ENCODE measurements around the gene IDH3G. TPM values are rescaled to one million over a fixed set of nuclear protein-coding genes. Genes with fewer than 3 reads are reported as not detected.

IDH3G gene
- polyA plus RNA-seq, 1 donor (not counting 4 experiments of a cell fraction or from before 2014, with no cell fraction given): 44.7 TPM

DNA sequence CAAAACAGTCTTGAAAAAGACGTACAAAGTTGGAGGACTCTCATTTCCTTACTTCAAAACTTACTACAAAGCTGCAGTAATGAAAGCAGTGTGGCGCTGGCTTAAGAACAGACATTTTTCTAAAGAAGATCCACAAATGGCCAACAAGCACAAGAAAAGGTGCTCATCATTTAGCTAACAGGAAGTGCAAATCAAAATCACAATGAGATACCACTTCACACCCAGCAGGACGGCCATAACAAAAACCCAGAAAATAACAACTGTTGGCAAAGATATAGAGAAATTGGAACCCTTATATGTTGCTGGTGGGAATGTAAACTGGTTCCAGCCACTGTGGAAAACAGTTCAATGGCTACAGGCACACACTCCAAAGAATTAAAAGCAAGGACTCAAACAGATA is 32.8 kb upstream of the IDH3G start:
- Histone ChIP-seq H3K79me2 (ENCODE audit: control insufficient read depth, insufficient read depth, low read length) (no peaks in the 10 kb centered on the region), H4K20me1 (ENCODE audit: control insufficient read depth, extremely low read depth, insufficient read depth, low read length) (no peaks in the 10 kb centered on the region), H3K9me3 (ENCODE audit: control insufficient read depth, low read depth, low read length) (no peaks in the 10 kb centered on the region), H2AFZ (ENCODE audit: control insufficient read depth, low read length) (no peak overlapping the region), H3K9me1 (ENCODE audit: control insufficient read depth, extremely low read depth, insufficient read depth, low read length) (no peaks in the 10 kb centered on the region), H3K4me1 (ENCODE audit: control insufficient read depth, extremely low read depth, insufficient read depth, low read length) (no peaks in the 10 kb centered on the region), H3K9ac (ENCODE audit: control insufficient read depth, extremely low read depth, insufficient read depth, low read length) (no peak overlapping the region), H3K27ac (ENCODE audit: control insufficient read depth, insufficient read depth, low read length) (no peak overlapping the region), H3K36me3 (ENCODE audit: control insufficient read depth in 2 of 2, extremely low read depth in 1 of 2, insufficient read depth in 2 of 2, low read length in 2 of 2) (no peaks in the 10 kb centered on the region), H3K4me2 (ENCODE audit: control insufficient read depth, extremely low read depth, insufficient read depth, low read depth, low read length) (no peak overlapping the region), H3K4me3 (ENCODE audit: control insufficient read depth in 2 of 3, extremely low read depth in 1 of 3, insufficient read depth in 2 of 3, low read depth in 1 of 3, low read length in 3 of 3) (no peak overlapping the region), H3K27me3 (ENCODE audit: control insufficient read depth, extremely low read depth, insufficient read depth, low read length) (peaks cover 38% of the 10 kb centered on the region)
- DNase-seq (ENCODE audit: low read depth, low spot score) (no peak), FAIRE-seq (no peak)
- dilution Hi-C loops (cut with MboI; ENCODE audit: extremely low pct_ligation_motif_present, low sequenced_read_pairs): no loop called here
- no peak for TF ChIP-seq EZH2 (IDR thresholded peaks at IDR 0.05; ENCODE audit: low read length)
- TF ChIP-seq CTCF (optimal IDR thresholded peaks at IDR 0.05 in 1 of 3, IDR thresholded peaks at IDR 0.05 in 1 of 3, conservative IDR thresholded peaks at IDR 0.05 in 1 of 3; ENCODE audit: extremely low read depth in 1 of 3, insufficient read depth in 2 of 3, low read length in 3 of 3): no peak

GRCh38 chrX:153825042-153825441 is 30.9 kb upstream of the IDH3G start:
- no peak for FAIRE-seq
- dilution Hi-C loops (cut with MboI; ENCODE audit: extremely low pct_ligation_motif_present, low sequenced_read_pairs): no loop called here

More at GRCh38 chrX:153825042-153825441, 30.9 kb upstream of the IDH3G start:
- no peaks in the 10 kb centered on the region for H3K4me1 ChIP-seq (ENCODE audit: control insufficient read depth, extremely low read depth, insufficient read depth, low read length)
- H3K9me1 ChIP-seq (ENCODE audit: control insufficient read depth, extremely low read depth, insufficient read depth, low read length): no peaks in the 10 kb centered on the region
- no peak overlapping the region for H3K4me2 ChIP-seq (ENCODE audit: control insufficient read depth, extremely low read depth, insufficient read depth, low read depth, low read length)
- no peaks in the 10 kb centered on the region for H3K9me3 ChIP-seq (ENCODE audit: control insufficient read depth, low read depth, low read length)
- no peak overlapping the region for H3K9ac ChIP-seq (ENCODE audit: control insufficient read depth, extremely low read depth, insufficient read depth, low read length)
- no peak for TF ChIP-seq CTCF (optimal IDR thresholded peaks at IDR 0.05 in 1 of 3, IDR thresholded peaks at IDR 0.05 in 1 of 3, conservative IDR thresholded peaks at IDR 0.05 in 1 of 3; ENCODE audit: extremely low read depth in 1 of 3, insufficient read depth in 2 of 3, low read length in 3 of 3)
- no peak for TF ChIP-seq EZH2 (IDR thresholded peaks at IDR 0.05; ENCODE audit: low read length)
- no peaks in the 10 kb centered on the region for H3K79me2 ChIP-seq (ENCODE audit: control insufficient read depth, insufficient read depth, low read length)
- no peaks in the 10 kb centered on the region for H4K20me1 ChIP-seq (ENCODE audit: control insufficient read depth, extremely low read depth, insufficient read depth, low read length)
- peaks cover 24% of the 10 kb centered on the region for H3K27me3 ChIP-seq (ENCODE audit: control insufficient read depth, extremely low read depth, insufficient read depth, low read length)
- no peak for DNase-seq (ENCODE audit: low read depth, low spot score)
- H2AFZ ChIP-seq (ENCODE audit: control insufficient read depth, low read length): no peak overlapping the region
- no peak overlapping the region for H3K4me3 ChIP-seq (ENCODE audit: control insufficient read depth in 2 of 3, extremely low read depth in 1 of 3, insufficient read depth in 2 of 3, low read depth in 1 of 3, low read length in 3 of 3)
- no peaks in the 10 kb centered on the region for H3K36me3 ChIP-seq (ENCODE audit: control insufficient read depth in 2 of 2, extremely low read depth in 1 of 2, insufficient read depth in 2 of 2, low read length in 2 of 2)
- no peak overlapping the region for H3K27ac ChIP-seq (ENCODE audit: control insufficient read depth, insufficient read depth, low read length)
